NCI-H2196 treated with DMSO at 0.1 percent for 48 hours (cell line): ENCODE measurements around the gene CD3E.

Source experiments
- DNase-seq: peaks from one replicate; lab custom pipeline; 2025; ENCODE audit not compliant: unreplicated experiment; lab: John Stamatoyannopoulos, UW

Gene CD3E

DNA sequence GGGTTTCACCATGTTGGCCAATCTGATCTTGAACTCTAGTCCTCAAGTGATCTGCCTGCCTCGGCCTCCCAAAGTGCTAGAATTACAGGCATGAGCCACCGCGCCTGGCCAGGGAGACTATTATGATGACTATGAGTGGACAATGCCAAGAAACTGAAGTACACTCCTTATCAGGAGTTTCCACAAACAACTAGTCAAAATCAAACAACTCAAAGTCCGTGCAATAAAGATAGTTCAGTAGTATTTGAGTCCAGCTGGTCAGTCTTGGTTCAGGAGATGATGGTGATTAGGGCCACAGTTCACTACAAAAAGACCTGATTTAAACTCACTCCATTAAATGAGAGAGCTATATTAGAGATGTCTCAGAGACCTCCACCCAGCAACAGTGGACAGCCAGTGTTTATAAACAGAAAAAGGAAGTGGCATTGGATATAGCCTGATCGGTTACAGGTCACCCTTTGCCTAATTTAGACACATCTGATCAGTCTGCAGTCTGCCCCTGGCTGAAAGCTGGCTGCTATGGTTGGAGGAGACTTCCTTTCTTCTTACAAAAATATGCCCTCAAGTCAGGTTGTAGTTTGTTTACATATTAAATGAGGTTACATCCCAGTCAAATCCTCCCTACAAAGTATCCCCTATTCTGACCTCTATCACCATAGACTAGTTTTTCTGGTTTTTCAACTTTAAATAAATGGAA is 17.0 kb downstream of the CD3E start:
- DNase-seq, result no peak

DNA sequence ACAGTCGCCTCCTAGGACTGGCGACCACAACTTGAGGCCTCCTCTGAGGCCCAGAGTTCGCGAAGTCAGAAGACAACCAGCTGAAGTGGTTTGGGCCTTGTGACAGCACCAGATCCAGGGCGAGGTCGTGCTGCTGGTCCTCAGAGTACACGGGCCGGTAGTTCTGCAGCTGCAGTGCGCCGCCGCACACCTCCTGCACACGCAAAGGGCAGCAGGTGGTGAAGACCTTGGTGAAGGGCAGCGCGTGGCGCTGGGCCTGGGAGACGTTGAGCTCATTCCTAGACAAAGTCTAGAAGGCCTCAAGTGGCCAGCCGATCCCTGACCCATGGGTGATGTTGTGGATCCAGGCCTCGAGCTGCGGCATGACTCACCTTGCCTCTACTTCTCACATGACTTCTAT is 18.2 kb downstream of the CD3E start:
- no peak for DNase-seq

DNA sequence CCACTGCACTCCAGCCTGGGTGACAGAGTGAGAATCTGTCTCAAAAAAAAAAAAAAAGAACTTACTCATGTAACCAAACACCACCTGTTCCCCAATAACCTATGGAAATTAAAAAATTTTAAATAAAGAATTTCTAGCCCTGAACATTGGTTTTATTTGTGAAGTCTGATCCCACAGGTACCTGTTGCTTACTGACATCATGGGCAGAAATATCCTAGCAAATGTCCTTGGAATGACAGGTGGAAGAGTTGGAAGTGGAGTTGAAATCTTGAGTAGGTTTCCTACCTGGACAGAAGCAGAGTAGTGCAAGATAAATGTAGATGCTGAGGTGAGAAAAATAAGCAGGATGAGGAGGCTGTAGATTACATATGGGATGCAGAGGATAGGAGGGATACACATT is 20.8 kb downstream of the CD3E start:
- DNase-seq, result no peak

GRCh38 chr11:118328745-118329144 is 24.2 kb downstream of the CD3E start:
- no peak for DNase-seq

DNA sequence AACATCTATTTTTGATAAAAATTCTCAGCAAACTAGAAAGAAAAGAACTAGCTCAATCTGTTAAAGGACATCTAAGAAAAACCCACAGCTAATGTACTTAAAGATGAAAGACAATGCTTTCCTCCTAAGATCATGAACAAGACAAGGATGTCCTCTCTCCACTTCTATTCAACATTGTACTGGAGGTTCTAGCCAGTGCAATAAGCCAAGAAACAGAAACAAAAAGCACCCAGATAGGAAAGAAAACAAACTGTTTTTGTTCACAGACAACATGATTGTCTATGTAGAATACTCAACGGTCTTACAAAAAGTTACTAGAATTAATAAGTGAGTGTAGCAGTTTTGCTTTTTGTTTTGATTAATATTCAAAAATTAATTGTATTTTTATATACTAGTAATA is 30.2 kb downstream of the CD3E start:
- DNase-seq, result no peak

- DNase-seq, result no peak
These were observed 34.1 kb downstream of the CD3E start for GRCh38 chr11:118338637-118339061.

GRCh38 chr11:118339281-118339961 is 34.9 kb downstream of the CD3E start:
- DNase-seq, result no peak

- no peak for DNase-seq
These were observed 35.9 kb downstream of the CD3E start for GRCh38 chr11:118340449-118340848.

GRCh38 chr11:118341261-118341660 is 36.7 kb downstream of the CD3E start:
- no peak for DNase-seq

DNA sequence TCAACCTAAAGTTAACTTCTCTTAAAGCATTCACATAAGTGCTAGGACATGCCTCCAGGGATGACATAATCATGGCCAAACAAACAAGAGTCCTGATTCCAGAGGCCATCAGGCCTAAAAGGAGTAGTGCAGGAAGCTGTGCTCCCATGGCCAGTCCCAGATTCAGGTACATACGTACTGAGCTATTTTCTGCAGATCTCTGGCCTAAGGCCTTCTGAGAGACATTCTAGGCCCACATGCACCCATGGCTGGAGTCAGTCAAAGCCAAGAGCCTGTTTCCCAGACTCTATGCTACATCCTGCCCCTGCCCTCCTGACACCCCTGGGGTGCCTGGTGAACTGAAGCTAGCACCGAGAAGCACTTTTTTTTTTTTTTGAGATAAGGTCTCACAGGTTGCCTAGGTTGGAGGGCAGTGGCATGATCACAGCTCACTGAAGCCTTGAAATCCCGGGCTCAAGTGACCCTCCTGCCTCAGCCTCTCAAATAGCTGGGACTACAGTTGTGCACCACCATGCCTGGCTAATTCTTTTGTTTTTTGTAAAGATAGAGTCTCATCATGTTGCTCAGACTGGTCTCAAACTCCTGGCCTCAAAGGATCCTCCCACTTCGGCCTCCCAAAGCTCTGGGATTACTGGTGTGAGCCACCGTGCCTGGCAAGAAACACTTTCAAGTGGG is 37.4 kb downstream of the CD3E start:
- DNase-seq, result no peak

GRCh38 chr11:118342503-118343161 is 38.1 kb downstream of the CD3E start, which contains the start of gene CD3D:
CD3D (minus strand) TSS chr11:118342705; CDS start chr11:118342607, 98 bp downstream.
- DNase-seq, result no peak

DNA sequence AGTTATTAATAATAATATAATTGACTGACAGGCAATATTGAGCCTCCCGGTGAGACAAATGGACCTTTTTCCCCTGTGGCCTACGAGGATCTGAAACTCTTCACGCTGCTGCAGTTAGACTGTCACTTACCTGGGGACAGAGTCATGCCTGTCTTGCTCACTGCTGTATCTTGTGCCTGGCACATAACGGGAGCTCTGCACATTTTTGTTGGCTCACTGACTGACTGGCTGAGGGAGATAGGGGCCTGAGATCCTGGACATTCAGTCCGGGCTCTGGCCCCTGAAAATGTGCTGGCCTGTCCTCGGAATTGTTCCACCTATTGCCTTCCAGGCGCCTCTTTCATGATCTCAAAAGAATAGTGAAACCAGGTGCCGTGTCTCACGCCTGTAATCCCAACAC is 38.7 kb downstream of the CD3E start:
- DNase-seq, result no peak

GRCh38 chr11:118343981-118344515 is 39.5 kb downstream of the CD3E start, which contains the start of gene CD3G:
CD3G (plus strand) TSS chr11:118344344; CDS start chr11:118344424, 80 bp downstream.
- no peak for DNase-seq

DNA sequence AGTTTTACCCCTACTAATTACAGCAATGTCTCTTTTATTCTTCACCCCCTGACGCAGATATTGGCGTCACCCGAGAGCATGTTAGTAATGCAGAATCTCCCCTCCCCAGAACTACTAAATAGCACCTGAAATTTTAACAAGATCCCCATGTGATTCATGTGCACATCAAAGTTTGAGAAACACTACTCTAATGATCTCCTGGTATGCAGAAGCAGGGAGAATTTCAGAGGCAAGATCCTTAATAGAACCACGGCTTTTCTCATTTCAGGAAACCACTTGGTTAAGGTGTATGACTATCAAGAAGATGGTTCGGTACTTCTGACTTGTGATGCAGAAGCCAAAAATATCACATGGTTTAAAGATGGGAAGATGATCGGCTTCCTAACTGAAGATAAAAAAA is 44.9 kb downstream of the CD3E start:
- no peak for DNase-seq

- DNase-seq, result no peak
These were observed 48.7 kb downstream of the CD3E start for GRCh38 chr11:118353084-118353710.

- no peak for DNase-seq
These were observed 53.5 kb downstream of the CD3E start for GRCh38 chr11:118358071-118358470.

- peak; percentile 84 for DNase-seq
These were observed 54.9 kb downstream of the CD3E start, which contains the start of gene UBE4A for GRCh38 chr11:118359295-118359958. UBE4A (plus strand) TSS chr11:118359600; CDS start chr11:118365081, 5,481 bp downstream.

DNA sequence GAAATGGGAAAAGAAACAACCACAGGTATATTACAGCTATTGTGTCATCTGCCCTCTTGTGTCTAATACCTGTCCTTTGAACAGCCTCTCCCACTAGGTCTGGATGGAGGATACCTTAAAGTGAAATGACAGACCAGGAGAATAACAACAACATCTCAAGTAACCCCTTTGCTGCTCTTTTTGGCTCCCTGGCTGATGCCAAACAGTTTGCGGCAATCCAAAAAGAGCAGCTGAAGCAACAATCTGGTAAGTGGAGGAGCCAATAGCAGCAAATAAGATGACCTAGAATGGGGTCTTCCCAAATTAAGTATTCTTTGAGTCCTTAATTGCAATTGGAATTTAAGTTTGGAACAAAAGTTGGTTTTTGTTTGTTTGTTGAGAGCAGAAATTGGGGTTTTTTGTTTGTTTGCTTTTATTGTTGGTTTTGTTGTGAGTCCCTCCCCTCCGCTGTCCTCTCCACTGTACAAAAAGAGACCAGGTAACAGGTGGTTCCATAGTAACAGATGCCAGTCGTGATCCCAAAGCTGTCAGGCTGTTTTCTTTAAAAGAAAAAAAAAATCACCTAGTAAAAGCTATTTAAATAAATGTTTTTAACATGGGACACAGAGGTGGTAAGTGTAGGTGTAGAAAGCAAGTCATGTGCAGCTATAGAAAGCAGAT is 60.6 kb downstream of the CD3E start:
- no peak for DNase-seq
